Mesenchymal stem cell (in vitro differentiated cells and primary cell): Measurements from ENCODE around the gene APOM.
A peak's percentile ranks its signal among the peaks of the same experiment; 100 is the strongest.

Experiments used
- DNase-seq: peaks from one replicate; pipeline ENCODE4 v3.0.0-alpha.2; 2013
- H2AFZ ChIP-seq: one replicate; pipeline ENCODE4 v1.6.1; 2013; ENCODE audit warnings: low read depth, mild to moderate bottlenecking, control low read depth, inconsistent platforms, low read length, moderate library complexity
- H2AK5ac ChIP-seq: 2 replicates; pipeline ENCODE4 v1.6.1; 2013; ENCODE audit warnings: low read length, moderate library complexity, mild to moderate bottlenecking, inconsistent platforms; ENCODE audit not compliant: severe bottlenecking
- H2BK120ac ChIP-seq: one replicate; pipeline ENCODE4 v1.6.1; 2013; ENCODE audit warnings: low read depth, mild to moderate bottlenecking, inconsistent platforms, low read length, moderate library complexity
- H2BK12ac ChIP-seq, 2 experiments: one replicate each; pipeline ENCODE4 v1.6.1; 2013; ENCODE audit warnings: inconsistent platforms in 2 of 2, low read length in 2 of 2, mild to moderate bottlenecking in 2 of 2, moderate library complexity in 2 of 2, control low read depth in 1 of 2
- H2BK15ac ChIP-seq: one replicate; pipeline ENCODE4 v1.6.1; 2013; ENCODE audit warnings: mild to moderate bottlenecking, low read depth, inconsistent platforms; ENCODE audit not compliant: poor library complexity, severe bottlenecking
- H2BK5ac ChIP-seq: 2 replicates; pipeline ENCODE4 v1.6.1; 2013; ENCODE audit warnings: low read depth, mild to moderate bottlenecking, low read length, control low read depth, inconsistent platforms; ENCODE audit not compliant: poor library complexity, severe bottlenecking
- H3K14ac ChIP-seq, 2 experiments: one replicate each; pipeline ENCODE4 v1.6.1; 2013; ENCODE audit warnings: inconsistent platforms in 2 of 2, low read length in 2 of 2, control low read depth in 1 of 2, mild to moderate bottlenecking in 1 of 2, moderate library complexity in 1 of 2
- H3K18ac ChIP-seq, 2 experiments: one replicate each; pipeline ENCODE4 v1.6.1; 2013; ENCODE audit warnings: inconsistent platforms in 2 of 2, low read length in 2 of 2, control low read depth in 1 of 2, low read depth in 1 of 2, mild to moderate bottlenecking in 1 of 2
- H3K23ac ChIP-seq, 2 experiments: one replicate each; pipeline ENCODE4 v1.6.1; 2013; ENCODE audit warnings: inconsistent platforms in 2 of 2, low read length in 2 of 2, mild to moderate bottlenecking in 2 of 2, moderate library complexity in 2 of 2, control low read depth in 1 of 2
- H3K27ac ChIP-seq: 2 replicates; pipeline ENCODE4 v1.5.1; 2013; ENCODE audit warnings: mild to moderate bottlenecking, moderate library complexity, low read length, control low read depth, inconsistent platforms; ENCODE audit not compliant: poor library complexity, severe bottlenecking
- H3K27me3 ChIP-seq, 2 experiments: 2 replicates each; pipeline versions ENCODE4 v1.6.1 to v1.7.0; 2013; ENCODE audit warnings: low read length in 2 of 2, mild to moderate bottlenecking in 2 of 2, moderate library complexity in 2 of 2, control low read depth in 1 of 2, inconsistent platforms in 1 of 2; ENCODE audit not compliant: control insufficient read depth in 1 of 2, insufficient read depth in 1 of 2
- H3K36me3 ChIP-seq, 2 experiments: 2 replicates each; pipeline versions ENCODE4 v1.6.1 to v1.7.0; 2013; ENCODE audit warnings: low read length in 2 of 2, control low read depth in 1 of 2, inconsistent platforms in 1 of 2, low read depth in 1 of 2, mild to moderate bottlenecking in 1 of 2; ENCODE audit not compliant: insufficient read depth in 2 of 2, control insufficient read depth in 1 of 2
- H3K4ac ChIP-seq, 2 experiments: one replicate each; pipeline ENCODE4 v1.6.1; 2013; ENCODE audit warnings: inconsistent platforms in 2 of 2, low read length in 2 of 2, mild to moderate bottlenecking in 2 of 2, moderate library complexity in 2 of 2, control low read depth in 1 of 2, low read depth in 1 of 2
- H3K4me1 ChIP-seq: 2 replicates; pipeline ENCODE4 v1.6.1; 2013; ENCODE audit warnings: low read depth, low read length, control low read depth; ENCODE audit not compliant: control insufficient read depth, insufficient read depth
- H3K4me2 ChIP-seq: 2 replicates; pipeline ENCODE4 v1.6.1; 2013; ENCODE audit warnings: low read length, mild to moderate bottlenecking, inconsistent platforms; ENCODE audit not compliant: poor library complexity, severe bottlenecking
- H3K4me3 ChIP-seq, 2 experiments: 2 replicates each; pipeline versions ENCODE4 v1.5.1 to v1.7.0; 2013; ENCODE audit warnings: low read length in 2 of 2, mild to moderate bottlenecking in 2 of 2, control low read depth in 1 of 2, low read depth in 1 of 2; ENCODE audit not compliant: insufficient read depth in 1 of 2
- H3K79me1 ChIP-seq: replicated peaks from 2 replicates; pipeline ENCODE4 v1.6.1; 2013; ENCODE audit warnings: mild to moderate bottlenecking, control low read depth, low read length, inconsistent platforms; ENCODE audit not compliant: poor library complexity, severe bottlenecking
- H3K9ac ChIP-seq: 2 replicates; pipeline ENCODE4 v1.7.0; 2013; ENCODE audit warnings: mild to moderate bottlenecking, low read length, moderate library complexity
- H3K9me3 ChIP-seq: 2 replicates; pipeline ENCODE4 v1.7.0; 2013; ENCODE audit warnings: mild to moderate bottlenecking, low read length; ENCODE audit not compliant: control insufficient read depth
- H4K8ac ChIP-seq: one replicate; pipeline ENCODE4 v1.6.1; 2013; ENCODE audit warnings: inconsistent platforms, mild to moderate bottlenecking, low read length, moderate library complexity
- H4K91ac ChIP-seq: one replicate; pipeline ENCODE4 v1.6.1; 2013; ENCODE audit warnings: mild to moderate bottlenecking, low read length, inconsistent platforms
- WGBS: methylation state at CpG from one replicate; pipeline ENCODE4 v1.1.7; 2013; ENCODE audit warnings: mixed read lengths; 5-methylcytosine and 5-hydroxymethylcytosine counted together

APOM gene

DNA sequence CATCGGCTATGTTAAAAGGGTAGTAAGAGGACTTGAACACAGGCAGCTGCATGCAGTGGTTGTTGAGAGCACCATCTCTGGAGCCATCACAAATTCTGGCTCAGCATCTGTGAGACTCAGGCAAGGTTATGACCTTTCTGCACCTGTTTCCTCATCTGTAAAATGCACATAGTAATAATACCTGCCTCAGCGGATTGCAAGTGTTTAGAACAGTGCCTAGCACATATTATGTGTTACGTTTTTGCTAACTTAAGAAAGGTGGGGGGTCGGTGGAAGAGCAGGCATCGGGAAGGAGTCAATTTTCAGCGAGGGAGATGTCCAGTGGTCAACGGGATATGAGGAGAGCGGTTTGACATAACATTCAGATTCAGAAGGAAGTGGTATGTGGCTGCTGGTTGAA, 22.3 kb downstream of the APOM start:
- no peak for DNase-seq
- Histone ChIP-seq H3K23ac (no peak overlapping the region), H3K9ac (no peak overlapping the region), H3K4me3 (no peak overlapping the region), H2BK15ac (no peak overlapping the region), H4K8ac (no peak overlapping the region), H4K91ac (no peak overlapping the region), H2BK5ac (no peak overlapping the region), H3K4me2 (no peak overlapping the region), H2BK12ac (no peak overlapping the region), H2AK5ac (no peak overlapping the region), H2AFZ (no peak overlapping the region), H3K27ac (no peak overlapping the region), H3K27me3 (no peaks in the 10 kb centered on the region), H3K9me3 (no peaks in the 10 kb centered on the region), H3K4me1 (peaks cover 12% of the 10 kb centered on the region), H3K36me3 (peaks cover 18 to 22% of the 10 kb centered on the region in 2 experiments), H2BK120ac (no peak overlapping the region), H3K14ac (no peak overlapping the region), H3K79me1 (peaks cover 2% of the 10 kb centered on the region), H3K4ac (no peak overlapping the region), H3K18ac (no peak overlapping the region)
- WGBS = 82% methylated on average over 8 of the region's 8 CpGs

DNA sequence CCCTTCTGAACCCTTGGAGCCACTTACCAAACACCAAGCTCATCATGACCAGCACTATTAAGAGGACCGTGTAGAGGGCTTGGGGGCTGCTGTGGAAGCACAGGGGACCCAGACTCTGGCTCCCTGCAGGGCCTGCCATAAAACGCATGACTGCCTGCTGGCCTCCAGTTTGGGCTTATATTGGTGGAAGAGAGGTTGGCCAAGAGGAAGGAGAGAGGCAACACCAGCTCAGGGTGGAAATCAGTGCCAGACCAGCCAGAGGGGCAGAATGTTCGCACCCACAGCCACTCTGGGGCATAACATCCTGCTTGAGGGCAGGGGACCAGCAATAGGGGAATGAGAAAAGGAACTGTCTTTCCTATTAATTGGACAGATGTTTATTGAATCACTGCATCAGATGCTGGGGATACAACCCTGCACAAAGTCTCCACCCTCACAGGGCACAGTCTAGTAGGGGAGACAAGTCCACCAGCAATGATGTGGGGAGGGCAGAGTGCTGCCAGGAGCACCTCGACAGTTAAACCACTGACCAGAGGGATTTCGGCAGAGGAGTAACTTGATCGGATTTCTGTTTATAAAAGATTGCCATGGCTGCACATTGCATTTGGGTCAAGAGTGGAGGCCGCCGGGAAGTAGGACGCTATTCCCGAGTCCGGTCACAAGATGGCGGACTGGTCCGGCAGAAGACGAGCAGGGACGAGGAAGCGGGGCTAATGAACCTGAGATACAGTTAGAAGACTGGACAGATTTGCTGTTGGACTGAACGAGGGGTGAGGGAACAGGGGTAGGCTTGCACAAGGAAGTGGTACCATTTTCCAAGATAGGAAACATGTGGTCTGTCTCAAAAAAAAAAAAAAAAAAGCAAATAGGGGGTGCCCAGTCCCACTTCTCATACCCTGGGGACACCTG, 24.8 kb downstream of the APOM start, which contains the start of gene LY6G5C:
Gene LY6G5C, minus strand, starts transcription at position 842 of the 909 bp plus-strand sequence. Its CDS starts 694 bp downstream, at position 148.
- Histone ChIP-seq H4K91ac (no peak within 1 kb of the TSS), H2BK5ac (no peak within 1 kb of the TSS), H3K36me3 (peaks cover 14% of the 10 kb centered on the region in 2 experiments), H3K18ac (peak within 1 kb of the TSS; percentile 50 to 70), H3K14ac (peak within 1 kb of the TSS in 1 of 2 experiments; percentile 6), H3K79me1 (no peaks in the 10 kb centered on the region), H2BK12ac (peak within 1 kb of the TSS in 1 of 2 experiments; percentile 38), H2BK15ac (peak within 1 kb of the TSS; percentile 55), H3K4me3 (peak within 1 kb of the TSS; percentile 48 to 75), H2AFZ (peak within 1 kb of the TSS; percentile 66), H3K27ac (peak within 1 kb of the TSS; percentile 53), H3K27me3 (no peaks in the 10 kb centered on the region), H3K4me1 (peaks cover 12% of the 10 kb centered on the region), H4K8ac (peak within 1 kb of the TSS; percentile 78), H2AK5ac (no peak within 1 kb of the TSS), H3K4ac (peak within 1 kb of the TSS in 1 of 2 experiments; percentile 6), H3K9me3 (no peaks in the 10 kb centered on the region), H2BK120ac (peak within 1 kb of the TSS; percentile 12), H3K4me2 (peak within 1 kb of the TSS; percentile 71), H3K23ac (no peak within 1 kb of the TSS), H3K9ac (peak within 1 kb of the TSS; percentile 81)
- 14% methylated on average over 17 of the region's 17 CpGs for WGBS
- peak; percentile 90 for DNase-seq

DNA sequence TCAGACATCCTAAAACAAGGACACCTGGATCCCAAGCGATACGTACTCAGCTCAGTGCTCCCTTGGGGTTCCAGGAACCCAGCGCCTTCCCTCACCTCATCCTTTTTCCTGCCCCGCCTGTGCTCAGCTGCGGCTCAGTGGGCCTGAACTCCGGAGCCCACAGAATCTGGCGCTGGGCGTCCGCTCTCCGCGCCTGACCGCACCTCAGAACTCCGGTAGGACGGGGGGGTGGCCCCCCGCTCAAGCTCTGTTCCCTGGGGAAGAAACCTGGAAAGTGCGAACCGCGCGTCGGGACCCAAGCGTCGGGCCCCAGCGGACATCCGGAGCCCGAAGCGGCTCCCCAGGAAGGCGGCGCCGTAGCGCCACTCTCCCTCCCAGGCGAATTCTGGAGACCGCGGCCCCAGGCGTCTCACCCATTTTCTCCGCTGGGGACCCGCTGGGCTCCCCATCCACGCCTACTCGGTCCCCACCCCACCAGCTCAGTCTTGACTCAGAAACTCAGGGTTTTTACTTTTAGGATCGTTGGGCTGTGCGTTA, 25.5 kb downstream of the APOM start:
- Histone ChIP-seq H4K8ac (peak overlapping the region; percentile 78), H3K23ac (no peak overlapping the region), H4K91ac (no peak overlapping the region), H3K4me2 (peak overlapping the region; percentile 71), H2AFZ (peak overlapping the region; percentile 66), H3K79me1 (no peaks in the 10 kb centered on the region), H3K4ac (peak overlapping the region in 1 of 2 experiments; percentile 6), H2BK12ac (peak overlapping the region in 1 of 2 experiments; percentile 38), H2BK5ac (no peak overlapping the region), H3K27ac (peak overlapping the region; percentile 53), H3K9me3 (no peaks in the 10 kb centered on the region), H3K9ac (peak overlapping the region; percentile 81), H3K4me3 (peak overlapping the region; percentile 48 to 75), H2BK120ac (peak overlapping the region; percentile 12), H2AK5ac (no peak overlapping the region), H3K18ac (peak overlapping the region; percentile 50 to 70), H3K4me1 (peaks cover 12% of the 10 kb centered on the region), H3K27me3 (no peaks in the 10 kb centered on the region), H2BK15ac (peak overlapping the region; percentile 55), H3K14ac (peak overlapping the region in 1 of 2 experiments; percentile 6), H3K36me3 (peaks cover 15 to 18% of the 10 kb centered on the region in 2 experiments)
- DNase-seq = peak; percentile 58
- WGBS = 3% methylated on average over 38 of the region's 40 CpGs

DNA sequence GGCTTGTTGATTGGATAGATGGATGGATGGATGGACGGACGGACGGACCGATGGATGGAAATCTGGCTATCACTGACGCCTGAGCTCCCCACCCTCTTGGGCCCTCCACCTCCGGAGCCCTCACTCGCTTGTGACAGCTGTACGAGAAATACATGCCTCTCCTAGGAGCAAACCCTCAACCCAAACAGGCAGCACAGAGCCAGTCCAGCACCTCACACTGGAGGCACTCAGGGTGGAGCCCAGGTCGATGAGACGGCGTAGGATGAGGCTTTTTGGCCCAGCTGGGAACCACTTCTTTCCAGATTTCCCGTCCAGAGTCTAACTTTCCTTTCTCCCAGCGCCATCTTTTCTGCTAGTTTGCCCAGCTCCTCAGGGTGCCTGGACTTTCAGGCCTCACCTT, 27.9 kb downstream of the APOM start:
- no peaks in the 10 kb centered on the region for H3K27me3 ChIP-seq
- H2BK120ac ChIP-seq = no peak overlapping the region
- no peak for DNase-seq
- no peak overlapping the region for H3K23ac ChIP-seq
- H4K8ac ChIP-seq = no peak overlapping the region
- no peak overlapping the region for H3K4me2 ChIP-seq
- no peak overlapping the region for H3K4me3 ChIP-seq
- 89% methylated on average over 13 of the region's 13 CpGs for WGBS
- no peak overlapping the region for H3K27ac ChIP-seq
- no peak overlapping the region for H3K18ac ChIP-seq
- H3K4ac ChIP-seq = no peak overlapping the region
- H3K14ac ChIP-seq = no peak overlapping the region
- peaks cover 39 to 40% of the 10 kb centered on the region in 2 experiments for H3K36me3 ChIP-seq
- H2BK12ac ChIP-seq = no peak overlapping the region
- H2BK15ac ChIP-seq = no peak overlapping the region
- H2AK5ac ChIP-seq = no peak overlapping the region
- no peak overlapping the region for H2BK5ac ChIP-seq
- H3K4me1 ChIP-seq = peaks cover 12% of the 10 kb centered on the region
- no peak overlapping the region for H3K9ac ChIP-seq
- no peaks in the 10 kb centered on the region for H3K79me1 ChIP-seq
- H4K91ac ChIP-seq = no peak overlapping the region
- H2AFZ ChIP-seq = no peak overlapping the region
- H3K9me3 ChIP-seq = no peaks in the 10 kb centered on the region
